Astrocyte of the spinal cord (primary cell): Measurements from ENCODE around the gene PIP4K2A.

Experiments
- DNase-seq: peaks from one replicate; pipeline ENCODE4 v3.0.0; 2011; ENCODE audit warnings: low read depth, low spot score
- H3K4me3 ChIP-seq: 2 replicates; pipeline ENCODE4 v1.5.1; 2011; ENCODE audit warnings: low read depth, mild to moderate bottlenecking, low read length, moderate library complexity
- in situ Hi-C: cut with HindIII; loops from 2 replicates; pipeline ENCODE4 v1.10.0; 2017; ENCODE audit warnings: low sequenced_read_pairs
- TF ChIP-seq, protein P1 (sequence below): IDR thresholded peaks from 2 replicates; pipeline ENCODE4 v1.5.1; 2012; ENCODE audit warnings: low read depth, mild to moderate bottlenecking, low read length, inconsistent platforms

Gene PIP4K2A

DNA sequence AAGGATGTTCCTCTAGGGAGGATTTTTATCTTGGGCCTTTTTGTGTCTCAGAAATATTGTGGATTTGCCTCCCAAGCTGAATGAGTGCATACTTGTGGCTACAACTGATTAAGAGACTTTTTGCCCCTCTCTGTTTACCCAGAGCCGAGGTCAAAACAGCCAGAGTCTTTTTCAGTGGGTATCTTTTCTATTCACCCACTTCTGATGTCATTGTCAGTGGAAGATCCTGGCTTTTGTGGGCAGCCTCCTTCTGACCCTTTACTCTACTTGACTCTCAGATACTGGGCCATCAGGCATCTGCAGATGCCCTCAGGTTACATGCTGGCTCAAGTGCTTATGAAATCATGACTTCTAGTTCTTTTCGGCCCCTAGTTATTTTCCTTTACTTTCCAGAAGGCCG lies 19.6 kb upstream of the PIP4K2A start:
- no peak overlapping the region for H3K4me3 ChIP-seq
- DNase-seq = no peak
- in situ Hi-C loops = no loop called here
- TF ChIP-seq, protein P1, sequence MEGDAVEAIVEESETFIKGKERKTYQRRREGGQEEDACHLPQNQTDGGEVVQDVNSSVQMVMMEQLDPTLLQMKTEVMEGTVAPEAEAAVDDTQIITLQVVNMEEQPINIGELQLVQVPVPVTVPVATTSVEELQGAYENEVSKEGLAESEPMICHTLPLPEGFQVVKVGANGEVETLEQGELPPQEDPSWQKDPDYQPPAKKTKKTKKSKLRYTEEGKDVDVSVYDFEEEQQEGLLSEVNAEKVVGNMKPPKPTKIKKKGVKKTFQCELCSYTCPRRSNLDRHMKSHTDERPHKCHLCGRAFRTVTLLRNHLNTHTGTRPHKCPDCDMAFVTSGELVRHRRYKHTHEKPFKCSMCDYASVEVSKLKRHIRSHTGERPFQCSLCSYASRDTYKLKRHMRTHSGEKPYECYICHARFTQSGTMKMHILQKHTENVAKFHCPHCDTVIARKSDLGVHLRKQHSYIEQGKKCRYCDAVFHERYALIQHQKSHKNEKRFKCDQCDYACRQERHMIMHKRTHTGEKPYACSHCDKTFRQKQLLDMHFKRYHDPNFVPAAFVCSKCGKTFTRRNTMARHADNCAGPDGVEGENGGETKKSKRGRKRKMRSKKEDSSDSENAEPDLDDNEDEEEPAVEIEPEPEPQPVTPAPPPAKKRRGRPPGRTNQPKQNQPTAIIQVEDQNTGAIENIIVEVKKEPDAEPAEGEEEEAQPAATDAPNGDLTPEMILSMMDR = no peak

DNA sequence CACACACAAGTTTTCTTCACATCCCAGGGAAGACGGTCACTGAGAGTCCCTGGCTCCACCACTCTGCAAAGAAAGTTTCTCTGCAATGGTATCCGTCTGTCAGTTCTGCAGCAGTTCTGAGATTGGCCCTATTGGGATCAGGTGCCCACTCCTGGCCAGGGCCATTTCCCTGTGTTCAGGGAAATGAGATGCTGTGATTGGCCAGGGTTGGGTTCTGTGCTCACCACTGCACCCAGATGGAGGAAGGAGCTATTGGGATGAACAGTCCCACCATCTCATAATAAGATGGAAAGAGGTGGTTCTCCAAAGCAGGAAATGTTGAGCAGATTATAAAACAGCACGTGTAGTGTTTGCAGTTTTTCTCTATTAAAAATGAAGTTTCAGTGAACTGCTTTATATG lies 13.3 kb upstream of the PIP4K2A start:
- TF ChIP-seq, protein P1 = no peak
- DNase-seq = no peak
- in situ Hi-C loops = no loop called here
- H3K4me3 ChIP-seq = no peak overlapping the region

DNA sequence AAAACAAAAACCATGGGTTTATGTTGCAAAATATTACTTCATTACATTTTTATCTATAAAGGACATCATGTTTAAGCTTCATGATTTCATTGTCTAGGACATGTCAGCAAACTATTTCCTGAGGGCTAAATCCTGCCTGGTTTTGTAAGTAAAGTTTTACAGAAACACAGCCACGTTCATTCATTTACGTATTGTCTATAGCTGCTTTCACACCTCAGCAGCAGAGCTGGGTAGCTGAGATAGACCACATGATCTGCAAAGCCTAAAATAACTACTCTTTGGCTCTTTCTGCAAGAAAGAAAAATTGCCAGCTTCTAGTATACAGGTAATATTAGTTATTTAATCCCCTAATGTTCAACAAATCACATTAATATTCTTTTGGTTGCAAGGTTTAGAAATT lies 12.7 kb upstream of the PIP4K2A start:
- TF ChIP-seq, protein P1 = no peak
- in situ Hi-C loops = no loop called here
- DNase-seq = no peak
- H3K4me3 ChIP-seq = no peak overlapping the region

DNA sequence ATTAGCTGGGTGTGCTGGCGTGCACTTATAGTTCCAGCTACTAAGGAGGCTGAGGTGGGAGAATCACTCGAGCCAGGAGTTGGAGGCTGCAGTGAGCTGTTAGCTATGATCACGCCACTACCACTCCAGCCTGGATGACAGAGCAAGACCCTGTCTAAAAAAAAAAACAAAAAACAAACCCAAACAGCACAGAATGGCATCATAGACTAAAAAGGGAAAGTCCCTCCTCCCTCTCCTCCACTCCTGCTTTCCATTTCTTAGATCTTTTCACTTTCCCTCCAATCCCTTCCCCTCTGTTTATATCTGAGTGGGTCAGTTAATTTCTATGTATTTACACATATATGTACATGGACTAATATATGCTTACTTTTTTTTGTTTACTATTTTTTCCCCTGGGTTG lies 10.4 kb upstream of the PIP4K2A start:
- in situ Hi-C loops = no loop called here
- TF ChIP-seq, protein P1 = no peak
- no peak overlapping the region for H3K4me3 ChIP-seq
- no peak for DNase-seq

DNA sequence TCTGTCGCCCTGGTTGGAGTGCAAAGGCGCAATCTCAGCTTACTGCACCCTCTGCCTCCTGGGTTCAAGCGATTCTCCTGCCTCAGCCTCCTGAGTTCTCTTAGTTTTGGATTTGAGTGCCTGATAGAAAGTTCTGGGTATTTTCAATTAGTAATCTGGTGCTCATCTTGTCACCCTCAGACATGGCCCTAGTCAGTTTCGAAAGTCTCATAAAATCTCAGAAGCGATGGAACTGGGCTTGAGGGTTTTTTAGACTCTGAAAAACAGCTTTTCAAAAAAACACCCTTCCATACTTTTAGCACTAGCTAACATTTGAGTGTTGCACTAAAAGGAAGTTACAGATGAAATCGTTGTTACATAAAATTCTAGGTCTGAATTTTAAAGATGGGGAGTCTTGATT lies 9.4 kb upstream of the PIP4K2A start:
- H3K4me3 ChIP-seq = no peak overlapping the region
- in situ Hi-C loops = no loop called here
- TF ChIP-seq, protein P1 = no peak

DNA sequence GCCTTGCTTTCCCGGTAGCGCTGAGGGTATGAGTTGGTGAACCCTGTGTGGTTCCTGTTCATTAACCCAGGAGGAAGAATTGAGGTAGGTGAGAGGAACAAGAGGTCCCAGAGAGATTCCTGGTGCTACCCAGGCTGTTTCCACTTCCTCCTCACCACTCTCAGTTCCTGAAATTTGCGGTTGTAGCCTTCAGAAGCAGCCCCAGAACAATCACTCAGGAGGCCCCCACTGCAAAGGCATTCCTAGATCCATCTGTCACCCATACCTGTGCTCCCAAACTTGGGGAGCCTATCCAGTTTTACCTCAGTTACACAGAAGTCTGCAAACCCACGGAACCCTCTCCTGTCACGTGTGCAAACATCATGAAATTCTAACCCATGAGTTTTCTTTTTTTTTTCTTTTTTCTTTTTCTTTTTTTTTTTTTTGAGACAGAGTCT lies 9.0 kb upstream of the PIP4K2A start:
- no peak for DNase-seq
- in situ Hi-C loops = no loop called here
- TF ChIP-seq, protein P1 = no peak
- H3K4me3 ChIP-seq = no peak overlapping the region

More for the DNA sequence above, 9.4 kb upstream of the PIP4K2A start:
- DNase-seq = no peak

DNA sequence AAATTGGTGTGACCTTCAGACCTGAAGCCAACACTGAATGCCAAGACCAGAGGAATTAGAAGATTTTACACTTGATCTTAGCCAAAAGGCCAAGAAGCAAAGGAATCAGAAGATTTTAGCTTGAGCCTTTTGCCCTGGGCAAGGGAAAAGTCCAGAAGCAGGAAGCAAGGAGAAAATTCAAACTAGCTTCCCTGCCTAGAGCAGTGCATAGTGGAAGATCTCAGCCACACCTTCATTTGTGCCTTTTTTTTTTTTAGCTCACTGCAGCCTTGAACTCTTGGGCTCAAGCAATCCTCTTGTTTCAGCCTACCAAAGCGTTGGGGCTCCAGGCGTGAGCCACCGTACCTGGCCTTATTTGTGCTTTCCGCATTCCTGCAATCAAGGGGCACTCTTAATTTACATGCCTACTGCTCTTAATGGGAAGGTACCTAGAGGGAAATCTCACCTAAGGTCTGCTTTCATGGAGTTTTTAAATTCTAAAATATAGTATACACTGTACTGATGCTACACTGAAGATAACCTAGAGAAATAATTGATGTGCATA lies 8.3 kb upstream of the PIP4K2A start:
- DNase-seq = no peak
- no peak overlapping the region for H3K4me3 ChIP-seq
- in situ Hi-C loops = no loop called here
- TF ChIP-seq, protein P1 = no peak
